K562 (cell line): ENCODE data around the gene WT1. TPM values are rescaled to one million over a fixed set of nuclear protein-coding genes. Genes with fewer than 3 reads are reported as not detected.

Source experiments
- ATAC-seq: fragments of 200-7000 bp; cut with Tn5 transposase; 3 replicates; pipeline ENCODE4 v1.9.1; 2020; ENCODE audit warnings: moderate library complexity
- BruUV-seq: library from RNA; stranded (reverse); fragments of 400-500 nt; replicated peaks from 2 replicates; lab custom pipeline; 2021; lab: Mats Ljungman, UMichigan
- CTCF ChIA-PET: fragments of 300-600 bp; formaldehyde crosslinking; extraction: SDS; loops from one replicate; lab custom pipeline; 2021; ENCODE audit warnings: low intra/inter-chr PET ratio; lab: Yijun Ruan, JAX
- POLR2A ChIA-PET: fragments of 300-600, 350-650 bp; sonication (Branson Sonifier 250); formaldehyde crosslinking; extraction: SDS; loops from one replicate; lab custom pipeline; 2021; ENCODE audit warnings: antibody characterized with exemption, inconsistent platforms; lab: Yijun Ruan, JAX
- DNase-seq, 4 experiments: peaks; one replicate each; pipeline versions ENCODE4 v3.0.0 to v3.0.0-alpha.2; 2011 to 2018; ENCODE audit warnings: low spot score in 3 of 4, mixed read lengths in 3 of 4; ENCODE audit errors: extremely low read depth in 1 of 4
- FAIRE-seq: peaks from 2 replicates; lab custom pipeline; 2011; peaks lifted over from hg19 to GRCh38; lab: Jason Lieb, UNC
- H2AFZ ChIP-seq: 2 replicates; pipeline ENCODE4 v1.6.0; 2011; ENCODE audit warnings: low read depth, low read length, control low read depth, inconsistent platforms
- H3K27ac ChIP-seq: fragments of 200-600 bp; 3 replicates; pipeline ENCODE4 v1.8.0; 2011; ENCODE audit warnings: low read depth, mild to moderate bottlenecking, control low read depth, inconsistent platforms, low read length, moderate library complexity, mixed read lengths; ENCODE audit errors: extremely low read depth
- H3K27me3 ChIP-seq, 2 experiments: fragments of 300-600 bp in 1 of 2; 2 replicates in 1 of 2; 3 replicates in 1 of 2; pipeline versions ENCODE4 v1.6.0 to v1.8.0; 2011; ENCODE audit warnings: inconsistent platforms in 2 of 2, low read length in 2 of 2, mild to moderate bottlenecking in 1 of 2, mixed read lengths in 1 of 2, moderate library complexity in 1 of 2; ENCODE audit not compliant: control insufficient read depth in 2 of 2, insufficient read depth in 2 of 2
- H3K36me3 ChIP-seq: fragments of 300-600 bp; 3 replicates; pipeline ENCODE4 v1.8.0; 2011; ENCODE audit warnings: mild to moderate bottlenecking, low read length, inconsistent platforms; ENCODE audit not compliant: control insufficient read depth, insufficient read depth
- H3K4me1 ChIP-seq, 2 experiments: fragments of 200-600 bp in 1 of 2; replicated peaks in 1 of 2; 2 replicates in 1 of 2; 3 replicates in 1 of 2; pipeline versions ENCODE4 v1.5.1 to v1.8.0; 2011; ENCODE audit warnings: inconsistent platforms in 2 of 2, low read length in 2 of 2, mild to moderate bottlenecking in 1 of 2, mixed read lengths in 1 of 2, moderate library complexity in 1 of 2; ENCODE audit not compliant: control insufficient read depth in 2 of 2, insufficient read depth in 2 of 2
- H3K4me2 ChIP-seq: 2 replicates; pipeline ENCODE4 v1.6.1; 2011; ENCODE audit warnings: low read length, control low read depth, inconsistent platforms, mixed read lengths; ENCODE audit not compliant: insufficient read depth
- H3K4me3 ChIP-seq: fragments of 200-600 bp; sonication (generic), shearing (Covaris generic); 2 replicates; pipeline ENCODE4 v1.5.1; 2016; ENCODE audit warnings: control low read depth, inconsistent platforms
- H3K79me2 ChIP-seq: fragments of 200-600 bp; 3 replicates; pipeline ENCODE4 v1.8.0; 2011; ENCODE audit warnings: low read length, inconsistent platforms; ENCODE audit not compliant: control insufficient read depth, insufficient read depth
- H3K9ac ChIP-seq, 2 experiments: 2 replicates each; pipeline versions ENCODE4 v1.6.0 to v1.6.1; 2011; ENCODE audit warnings: low read depth in 2 of 2, low read length in 2 of 2, control low read depth in 1 of 2, inconsistent platforms in 1 of 2, mild to moderate bottlenecking in 1 of 2, mixed read lengths in 1 of 2; ENCODE audit not compliant: insufficient read depth in 1 of 2
- H3K9me1 ChIP-seq: one replicate; pipeline ENCODE4 v1.6.0; 2011; ENCODE audit warnings: inconsistent platforms, mild to moderate bottlenecking, low read length, moderate library complexity; ENCODE audit not compliant: control insufficient read depth, insufficient read depth
- H3K9me3 ChIP-seq: replicated peaks from 2 replicates; pipeline ENCODE4 v1.5.1; 2011; ENCODE audit warnings: low read depth, low read length, inconsistent platforms; ENCODE audit not compliant: control insufficient read depth, insufficient read depth
- H4K20me1 ChIP-seq: replicated peaks from 2 replicates; pipeline ENCODE4 v1.6.1; 2011; ENCODE audit warnings: low read length, inconsistent platforms, mixed read lengths; ENCODE audit not compliant: control insufficient read depth, insufficient read depth
- BRD4 ChIP-seq: fragments of 200-600 bp; sonication (generic); IDR thresholded peaks from 2 replicates; pipeline ENCODE4 v1.6.1; 2017; ENCODE audit warnings: inconsistent platforms
- CBX3 ChIP-seq, 2 experiments: IDR thresholded peaks; 1 replicate in 1 of 2; 2 replicates in 1 of 2; pipeline ENCODE4 v1.6.1; 2012; ENCODE audit warnings: inconsistent platforms in 2 of 2, low read length in 2 of 2, borderline replicate concordance in 1 of 2, control low read depth in 1 of 2
- CTBP1 ChIP-seq: fragments of 450-650 bp; IDR thresholded peaks from 2 replicates; pipeline ENCODE4 v1.6.1; 2016; ENCODE audit warnings: borderline replicate concordance
- KDM4B ChIP-seq, 2 experiments: fragments of 450-650 bp in 1 of 2; sonication (generic) in 1 of 2; IDR thresholded peaks; 2 replicates each; pipeline ENCODE4 v1.6.1; 2016 to 2017; ENCODE audit warnings: borderline replicate concordance in 2 of 2, antibody characterized with exemption in 1 of 2, low read depth in 1 of 2, mild to moderate bottlenecking in 1 of 2
- MTA3 ChIP-seq: fragments of 450-650 bp; formaldehyde crosslinking; IDR thresholded peaks from 2 replicates; pipeline ENCODE4 v1.6.1; 2017; ENCODE audit warnings: mild to moderate bottlenecking, borderline replicate concordance
- MYC ChIP-seq, 2 experiments: fragments of 250-450 bp in 1 of 2; sonication (Bioruptor Pico) in 1 of 2; IDR thresholded peaks; 2 replicates each; pipeline versions ENCODE4 v1.5.1 to v1.6.1; 2012 to 2021; ENCODE audit warnings: low read depth in 2 of 2, borderline replicate concordance in 1 of 2, improper control_type of control experiment in 1 of 2, low read length in 1 of 2, mild to moderate bottlenecking in 1 of 2, moderate library complexity in 1 of 2
- NBN ChIP-seq: fragments of 450-650 bp; IDR thresholded peaks from 2 replicates; pipeline ENCODE4 v1.6.1; 2016; ENCODE audit warnings: low read depth, mild to moderate bottlenecking
- RAD21 ChIP-seq, 2 experiments: fragments of 250-450 bp in 1 of 2; fragments of 450-650 bp in 1 of 2; sonication (Bioruptor Pico) in 1 of 2; formaldehyde crosslinking in 1 of 2; IDR thresholded peaks in 1 of 2; conservative IDR thresholded peaks in 1 of 2; 2 replicates each; pipeline versions ENCODE4 v1.4.0 to v1.8.0; 2020 to 2022; ENCODE audit warnings: mild to moderate bottlenecking in 2 of 2, moderate library complexity in 1 of 2
- XRCC5 ChIP-seq: fragments of 200-400 bp; formaldehyde crosslinking; IDR thresholded peaks from 2 replicates; pipeline ENCODE4 v1.6.1; 2017; ENCODE audit warnings: low read depth, mild to moderate bottlenecking, low read length
- ZNF316 ChIP-seq: fragments of 450-650 bp; IDR thresholded peaks from 2 replicates; pipeline ENCODE4 v1.6.1; 2016
- ZNF766 ChIP-seq: fragments of 200-800 bp; sonication (Bioruptor generic); conservative IDR thresholded peaks from 2 replicates; pipeline ENCODE4 v1.6.1; 2016; ENCODE audit warnings: missing genetic modification characterization, missing compliant biosample characterization
- WGBS: fragments of 100-300 bp; shearing (Covaris generic); methylation state at CpG from one replicate; pipeline ENCODE4 v1.1.6; 2016; ENCODE audit warnings: low coverage, mixed read lengths; ENCODE audit not compliant: insufficient coverage; ENCODE audit errors: missing lambda C conversion rate; 5-methylcytosine and 5-hydroxymethylcytosine counted together
- in situ Hi-C: fragments of 300-500 bp; cut with MboI; formaldehyde crosslinking; loops from 4 replicates; pipeline ENCODE4 v1.15.0; 2018; ENCODE audit warnings: inconsistent platforms, mixed read lengths
- intact Hi-C: fragments of 100-400 bp; cut with micrococcal nuclease; formaldehyde crosslinking; loops from 2 replicates; pipeline ENCODE4 v1.14.2; 2022
- polyA plus RNA-seq, 8 experiments: library from polyadenylated mRNA; depleted of rRNA in 4 of 8; stranded (reverse) in 5 of 8; unstranded in 3 of 8; fragments of >200 nt; fragmentation: Nextera tagmentation in 2 of 8; fragmentation: Illumina TruSeq in 1 of 8; extraction: Ambion mirVana in 2 of 8; extraction: Trizol in 1 of 8; gene quantifications; 2 replicates each; pipeline versions ENCODE4 v1.2.1 to v1.2.3, GENCODE V29; 2011 to 2014; ENCODE audit warnings: inconsistent platforms in 1 of 8, missing spikeins in 1 of 8
- total RNA-seq, 7 experiments: library from RNA; depleted of rRNA in 6 of 7; stranded (reverse); fragments of >200 nt in 6 of 7; fragmentation: Illumina TruSeq in 2 of 7; extraction: Trizol in 2 of 7; gene quantifications; 2 replicates each; pipeline versions ENCODE4 v1.2.1 to v1.2.3, GENCODE V29; 2011 to 2021; ENCODE audit warnings: low replicate concordance in 1 of 7
- TF ChIP-seq, protein P1 (sequence below): sonication (generic); formaldehyde crosslinking; IDR thresholded peaks from 2 replicates; pipeline ENCODE4 v1.8.0; 2022; ENCODE audit warnings: missing genetic modification reagents, mild to moderate bottlenecking, moderate library complexity, borderline replicate concordance
- TF ChIP-seq, protein P2 (sequence below): sonication (generic); formaldehyde crosslinking; IDR thresholded peaks from 2 replicates; pipeline ENCODE4 v1.8.1; 2023; ENCODE audit warnings: mild to moderate bottlenecking, missing genetic modification reagents
- TF ChIP-seq, protein P3 (sequence below): fragments of 450-650 bp; IDR thresholded peaks from 2 replicates; pipeline ENCODE4 v1.6.1; 2016; ENCODE audit warnings: borderline replicate concordance

The WT1 gene
- total and polyA plus RNA-seq, 9 of the 15 experiments (the other 6 are each of a cell fraction or from before 2014, with no cell fraction given) = 7.1 to 33.8 (median 19.4) TPM

DNA sequence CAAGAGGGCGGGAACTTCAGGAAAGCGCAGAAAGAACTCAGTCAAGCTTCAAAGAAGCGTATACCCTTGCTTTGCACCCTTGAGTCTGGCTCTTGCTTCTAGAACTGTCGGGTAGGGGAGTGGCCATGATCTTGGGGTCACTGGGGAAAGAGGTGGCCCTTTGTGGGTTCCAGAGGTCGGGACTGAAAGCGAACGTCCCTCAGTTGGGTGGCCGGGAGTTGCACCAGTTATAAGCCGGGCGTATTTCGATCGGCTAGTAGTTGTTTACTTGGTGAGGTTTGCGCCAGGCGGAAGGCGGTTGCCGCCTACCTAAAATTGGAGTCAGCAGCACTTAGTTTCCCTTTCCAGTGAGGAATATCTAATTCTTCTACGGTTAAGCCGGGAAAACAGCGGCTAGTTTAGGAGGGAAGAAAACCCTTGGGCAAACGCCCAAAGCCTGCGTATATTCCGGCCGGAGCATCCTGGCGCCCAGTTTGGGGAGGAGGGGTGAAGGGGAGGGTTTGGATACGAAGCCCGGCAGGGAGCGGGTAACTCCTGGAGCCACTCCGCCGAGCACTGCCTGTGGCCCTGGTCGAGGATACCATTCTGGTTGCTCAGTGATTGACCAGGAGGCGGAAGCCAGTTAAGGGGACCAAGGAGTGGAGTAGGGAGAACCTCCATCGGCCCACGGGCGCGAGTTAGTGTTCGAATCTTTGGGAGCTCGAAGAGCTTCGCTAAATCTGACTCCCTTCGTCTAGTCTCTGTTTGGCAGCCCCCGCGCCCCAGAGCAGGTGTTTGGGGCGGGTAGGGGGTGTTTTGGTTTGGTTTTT is 807 bp upstream of the WT1 start:
- WGBS = 79% methylated on average over 36 of the region's 42 CpGs
- TF ChIP-seq ZNF316 (no peak), CTBP1 (peak; percentile 15; the same call in 1 of the 2 replicates), KDM4B (IDR thresholded peaks at IDR 0.05; ENCODE audit: borderline replicate concordance in 2 of 2, low read depth in 1 of 2) (0 out of 4 replicates have a peak, but pooled peaks of 1 of the 2 experiments have one; percentile 11), XRCC5 (no peak; the same call in 1 of the 2 replicates), BRD4 (0 out of 2 replicates have a peak, but pooled peaks have one; percentile 39), CBX3 (IDR thresholded peaks at IDR 0.05; ENCODE audit: borderline replicate concordance in 1 of 2, low read length in 2 of 2) (0 out of 3 replicates have a peak, but pooled peaks of 1 of the 2 experiments have one; percentile 1), ZNF766 (CRISPR knock-in tag) (no peak), MTA3 (peak; percentile 11; the same call in 1 of the 2 replicates), MYC (IDR thresholded peaks at IDR 0.05; ENCODE audit: low read depth, low read length) (no peak), MYC (CRISPR knock-in tag; IDR thresholded peaks at IDR 0.05; ENCODE audit: borderline replicate concordance, low read depth) (0 out of 2 replicates have a peak, but pooled peaks have one; percentile 12), RAD21 (CRISPR knock-in tag; conservative IDR thresholded peaks at IDR 0.05 in 1 of 2, IDR thresholded peaks at IDR 0.05 in 1 of 2) (no peak), NBN (no peak)
- TF ChIP-seq, protein P1, sequence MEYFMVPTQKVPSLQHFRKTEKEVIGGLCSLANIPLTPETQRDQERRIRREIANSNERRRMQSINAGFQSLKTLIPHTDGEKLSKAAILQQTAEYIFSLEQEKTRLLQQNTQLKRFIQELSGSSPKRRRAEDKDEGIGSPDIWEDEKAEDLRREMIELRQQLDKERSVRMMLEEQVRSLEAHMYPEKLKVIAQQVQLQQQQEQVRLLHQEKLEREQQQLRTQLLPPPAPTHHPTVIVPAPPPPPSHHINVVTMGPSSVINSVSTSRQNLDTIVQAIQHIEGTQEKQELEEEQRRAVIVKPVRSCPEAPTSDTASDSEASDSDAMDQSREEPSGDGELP = 0 out of 2 replicates have a peak, but pooled peaks have one; percentile 10
- TF ChIP-seq, protein P2, sequence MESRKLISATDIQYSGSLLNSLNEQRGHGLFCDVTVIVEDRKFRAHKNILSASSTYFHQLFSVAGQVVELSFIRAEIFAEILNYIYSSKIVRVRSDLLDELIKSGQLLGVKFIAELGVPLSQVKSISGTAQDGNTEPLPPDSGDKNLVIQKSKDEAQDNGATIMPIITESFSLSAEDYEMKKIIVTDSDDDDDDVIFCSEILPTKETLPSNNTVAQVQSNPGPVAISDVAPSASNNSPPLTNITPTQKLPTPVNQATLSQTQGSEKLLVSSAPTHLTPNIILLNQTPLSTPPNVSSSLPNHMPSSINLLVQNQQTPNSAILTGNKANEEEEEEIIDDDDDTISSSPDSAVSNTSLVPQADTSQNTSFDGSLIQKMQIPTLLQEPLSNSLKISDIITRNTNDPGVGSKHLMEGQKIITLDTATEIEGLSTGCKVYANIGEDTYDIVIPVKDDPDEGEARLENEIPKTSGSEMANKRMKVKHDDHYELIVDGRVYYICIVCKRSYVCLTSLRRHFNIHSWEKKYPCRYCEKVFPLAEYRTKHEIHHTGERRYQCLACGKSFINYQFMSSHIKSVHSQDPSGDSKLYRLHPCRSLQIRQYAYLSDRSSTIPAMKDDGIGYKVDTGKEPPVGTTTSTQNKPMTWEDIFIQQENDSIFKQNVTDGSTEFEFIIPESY = peak; percentile 14; the same call in 1 of the 2 replicates
- TF ChIP-seq, protein P3, sequence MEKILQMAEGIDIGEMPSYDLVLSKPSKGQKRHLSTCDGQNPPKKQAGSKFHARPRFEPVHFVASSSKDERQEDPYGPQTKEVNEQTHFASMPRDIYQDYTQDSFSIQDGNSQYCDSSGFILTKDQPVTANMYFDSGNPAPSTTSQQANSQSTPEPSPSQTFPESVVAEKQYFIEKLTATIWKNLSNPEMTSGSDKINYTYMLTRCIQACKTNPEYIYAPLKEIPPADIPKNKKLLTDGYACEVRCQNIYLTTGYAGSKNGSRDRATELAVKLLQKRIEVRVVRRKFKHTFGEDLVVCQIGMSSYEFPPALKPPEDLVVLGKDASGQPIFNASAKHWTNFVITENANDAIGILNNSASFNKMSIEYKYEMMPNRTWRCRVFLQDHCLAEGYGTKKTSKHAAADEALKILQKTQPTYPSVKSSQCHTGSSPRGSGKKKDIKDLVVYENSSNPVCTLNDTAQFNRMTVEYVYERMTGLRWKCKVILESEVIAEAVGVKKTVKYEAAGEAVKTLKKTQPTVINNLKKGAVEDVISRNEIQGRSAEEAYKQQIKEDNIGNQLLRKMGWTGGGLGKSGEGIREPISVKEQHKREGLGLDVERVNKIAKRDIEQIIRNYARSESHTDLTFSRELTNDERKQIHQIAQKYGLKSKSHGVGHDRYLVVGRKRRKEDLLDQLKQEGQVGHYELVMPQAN = 0 out of 2 replicates have a peak, but pooled peaks have one; percentile 1

More for the DNA sequence above, 807 bp upstream of the WT1 start:
- no peaks in the 10 kb centered on the region for H4K20me1 ChIP-seq
- POLR2A ChIA-PET = interaction anchor here (0.6 kb wide), 1 partner anchor 1474 kb away, joined by 3 read pairs; no protein-coding TSS in a partner anchor
- H3K36me3 ChIP-seq = peaks cover 25% of the 10 kb centered on the region; the same call in 2 of the 3 replicates
- in situ Hi-C loops (no loop called here), intact Hi-C loops (loop anchor here (1.0 kb wide), 1 partner anchor 50 kb away; no protein-coding TSS in a partner anchor)
- 0 out of 2 replicates have a peak, but pooled peaks cover 6% of the 10 kb centered on the region for H3K9me3 ChIP-seq
- H2AFZ ChIP-seq = peak overlapping the region; percentile 99
- peak overlapping the region; percentile 51 for H3K4me3 ChIP-seq
- CTCF ChIA-PET = interaction anchor here (0.5 kb wide), 1 partner anchor 446 kb away, joined by 4 read pairs; no protein-coding TSS in a partner anchor
- no peaks in the 10 kb centered on the region for H3K9me1 ChIP-seq
- peak overlapping the region; percentile 76 for H3K27ac ChIP-seq
- H3K27me3 ChIP-seq = no peaks in the 10 kb centered on the region
- H3K4me1 ChIP-seq = peaks cover 14 to 41% of the 10 kb centered on the region in 2 experiments; a peak in 4 of 5 replicates
- H3K4me2 ChIP-seq = peak overlapping the region; percentile 93
- BruUV-seq = TSS peak; percentile 49
- peaks cover 52% of the 10 kb centered on the region for H3K79me2 ChIP-seq
- no peak for DNase-seq
- ATAC-seq = no peak
- no peak for FAIRE-seq
- H3K9ac ChIP-seq = peak overlapping the region; percentile 69 to 93; a peak in 3 of 4 replicates
